GM10266 (cell line): ENCODE data around the gene PRKG1.

ENCODE experiments used
- DNase-seq: peaks from one replicate; pipeline ENCODE4 v3.0.0; 2012; ENCODE audit errors: extremely low spot score
- TF ChIP-seq, protein P1 (sequence below): IDR thresholded peaks from 2 replicates; pipeline ENCODE4 v1.5.1; 2012; ENCODE audit warnings: mild to moderate bottlenecking, low read depth; ENCODE audit not compliant: control insufficient read depth, insufficient read depth; ENCODE audit errors: missing control alignments

Gene PRKG1

DNA sequence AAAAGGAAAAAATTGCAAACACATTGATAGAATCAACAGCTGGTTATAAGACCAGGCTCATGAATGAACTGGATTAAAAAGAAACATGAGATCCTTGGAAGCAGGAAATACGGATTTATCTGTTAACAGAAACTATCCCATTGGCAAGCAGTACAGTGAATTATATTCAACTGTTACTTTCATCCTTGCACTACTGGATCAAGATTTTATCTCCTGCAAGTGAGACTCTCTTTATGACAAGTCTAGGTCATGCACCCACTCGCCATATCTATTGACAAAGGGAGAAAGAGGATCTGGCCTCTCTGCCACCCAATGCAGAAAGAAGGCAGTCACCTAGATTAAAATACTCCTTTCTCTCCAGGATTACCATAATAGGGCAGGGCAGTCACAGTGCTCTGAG is 583.7 kb downstream of the PRKG1 start:
- no peak for DNase-seq
- TF ChIP-seq, protein P1, sequence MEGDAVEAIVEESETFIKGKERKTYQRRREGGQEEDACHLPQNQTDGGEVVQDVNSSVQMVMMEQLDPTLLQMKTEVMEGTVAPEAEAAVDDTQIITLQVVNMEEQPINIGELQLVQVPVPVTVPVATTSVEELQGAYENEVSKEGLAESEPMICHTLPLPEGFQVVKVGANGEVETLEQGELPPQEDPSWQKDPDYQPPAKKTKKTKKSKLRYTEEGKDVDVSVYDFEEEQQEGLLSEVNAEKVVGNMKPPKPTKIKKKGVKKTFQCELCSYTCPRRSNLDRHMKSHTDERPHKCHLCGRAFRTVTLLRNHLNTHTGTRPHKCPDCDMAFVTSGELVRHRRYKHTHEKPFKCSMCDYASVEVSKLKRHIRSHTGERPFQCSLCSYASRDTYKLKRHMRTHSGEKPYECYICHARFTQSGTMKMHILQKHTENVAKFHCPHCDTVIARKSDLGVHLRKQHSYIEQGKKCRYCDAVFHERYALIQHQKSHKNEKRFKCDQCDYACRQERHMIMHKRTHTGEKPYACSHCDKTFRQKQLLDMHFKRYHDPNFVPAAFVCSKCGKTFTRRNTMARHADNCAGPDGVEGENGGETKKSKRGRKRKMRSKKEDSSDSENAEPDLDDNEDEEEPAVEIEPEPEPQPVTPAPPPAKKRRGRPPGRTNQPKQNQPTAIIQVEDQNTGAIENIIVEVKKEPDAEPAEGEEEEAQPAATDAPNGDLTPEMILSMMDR = no peak

DNA sequence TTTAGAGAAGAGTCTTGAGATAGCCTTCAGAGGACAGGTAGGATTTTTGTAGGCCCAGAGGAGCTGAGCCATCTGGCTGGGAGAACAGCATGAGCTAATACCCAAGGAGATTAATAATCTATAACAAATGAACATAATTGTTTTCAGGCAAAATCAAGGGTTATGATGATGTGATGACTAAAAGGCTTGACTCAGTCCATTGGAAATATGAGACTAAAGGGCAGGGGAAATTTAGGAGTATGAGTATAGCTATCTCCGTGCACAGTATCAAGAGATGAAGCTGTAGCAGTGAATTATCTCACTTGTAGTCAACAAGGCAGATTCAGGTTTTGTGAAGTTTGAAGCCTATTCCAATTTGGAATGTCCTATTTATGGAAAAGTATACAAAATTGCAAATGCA is 585.1 kb downstream of the PRKG1 start:
- TF ChIP-seq, protein P1 = no peak
- DNase-seq = no peak

GRCh38 chr10:51663086-51663485 is 588.8 kb downstream of the PRKG1 start:
- no peak for DNase-seq
- TF ChIP-seq, protein P1 = no peak

DNA sequence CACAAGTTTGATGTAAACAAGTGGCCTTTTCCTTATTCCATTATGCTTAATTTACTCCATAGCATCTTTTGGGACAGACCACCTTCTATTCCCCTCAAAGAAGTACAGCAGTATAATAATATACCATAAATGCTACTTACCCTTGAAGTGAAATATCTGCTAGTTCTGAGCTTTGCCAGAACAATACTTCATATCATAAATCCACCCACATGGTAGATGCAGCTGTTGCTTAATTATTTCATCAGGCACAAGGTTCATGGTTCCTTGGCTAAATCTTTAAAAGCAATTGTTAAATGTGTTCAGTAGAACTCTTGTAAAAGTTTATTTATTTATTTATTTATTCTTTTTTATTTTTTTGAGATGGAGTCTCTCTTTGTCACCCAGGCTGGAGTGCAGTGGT is 592.2 kb downstream of the PRKG1 start:
- TF ChIP-seq, protein P1 = no peak
- DNase-seq = no peak

DNA sequence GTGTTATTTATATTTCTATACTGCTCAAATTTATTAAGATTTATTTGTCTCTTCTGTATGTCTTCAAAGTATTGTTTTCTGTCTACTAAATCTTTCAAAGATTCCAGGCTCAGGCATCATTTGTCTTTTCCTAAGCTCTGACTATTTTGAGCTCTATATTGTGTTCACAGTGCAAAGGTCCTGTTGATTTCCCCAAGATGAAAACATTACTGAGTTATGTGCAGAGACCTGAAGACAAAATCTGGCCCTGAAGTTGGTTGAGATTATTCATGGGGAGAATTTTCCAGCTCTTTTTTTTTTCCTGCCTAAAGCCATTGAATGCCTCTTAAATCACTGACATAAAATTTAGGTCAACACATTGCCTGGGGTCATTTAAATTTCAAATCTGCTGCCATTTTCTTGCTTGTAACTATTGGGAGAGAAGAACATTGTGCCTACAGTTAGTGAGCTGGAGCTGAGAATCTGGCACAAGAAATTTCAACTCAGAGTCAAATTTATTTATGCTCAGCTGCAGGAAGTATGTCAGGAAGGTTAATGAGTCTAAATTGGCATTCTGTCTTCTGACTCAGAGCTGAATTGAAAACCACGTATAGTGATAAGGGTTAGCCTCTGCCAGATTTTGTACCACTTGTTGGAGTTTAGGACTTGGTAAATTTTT is 593.5 kb downstream of the PRKG1 start:
- no peak for DNase-seq

DNA sequence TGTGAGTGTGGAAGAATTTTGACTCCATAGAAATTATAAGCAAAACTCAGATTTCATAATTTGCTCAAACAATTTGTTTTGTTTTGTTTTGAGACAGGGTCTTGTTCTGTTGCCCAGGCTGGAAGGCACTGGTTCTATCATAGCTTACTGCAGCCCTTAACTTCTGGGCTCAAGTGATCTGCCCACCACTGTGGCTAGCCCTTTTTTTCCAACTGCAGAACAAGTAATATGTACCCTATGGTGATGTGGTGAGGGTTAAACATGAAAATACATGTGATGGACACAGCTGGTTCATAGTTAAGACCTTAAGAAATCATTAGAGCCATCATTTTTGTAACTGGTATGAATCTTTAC is 594.0 kb downstream of the PRKG1 start:
- DNase-seq = no peak
- TF ChIP-seq, protein P1 = no peak

More for the DNA sequence above, 593.5 kb downstream of the PRKG1 start:
- TF ChIP-seq, protein P1 = no peak

DNA sequence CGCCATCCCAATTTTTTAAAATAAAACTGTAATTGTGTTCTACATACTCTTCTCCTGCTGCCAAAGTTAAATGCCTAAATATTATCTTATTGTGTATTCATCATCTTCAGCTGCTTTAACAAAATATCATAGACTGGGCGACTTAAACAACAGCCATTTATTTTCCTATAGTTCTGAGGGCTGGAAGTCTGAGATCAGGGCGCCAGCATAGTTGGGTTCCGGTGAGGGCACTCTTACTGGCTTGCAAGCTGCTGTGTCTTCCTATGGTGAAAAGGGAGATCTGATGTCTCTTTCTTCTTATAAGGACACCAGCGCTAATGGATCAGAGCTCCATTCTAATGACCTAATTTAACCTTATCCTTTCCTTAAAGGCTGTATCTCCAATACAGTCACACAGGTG is 594.8 kb downstream of the PRKG1 start:
- DNase-seq = no peak
- TF ChIP-seq, protein P1 = no peak
